Measurements from ENCODE around the gene STAT6. TPM values are rescaled to one million over a fixed set of nuclear protein-coding genes. Genes with fewer than 3 reads are reported as not detected.

The STAT6 gene
- total and polyA plus RNA-seq, 2 experiments from 2014 or later, result 78.9 to 80.0 TPM

DNA sequence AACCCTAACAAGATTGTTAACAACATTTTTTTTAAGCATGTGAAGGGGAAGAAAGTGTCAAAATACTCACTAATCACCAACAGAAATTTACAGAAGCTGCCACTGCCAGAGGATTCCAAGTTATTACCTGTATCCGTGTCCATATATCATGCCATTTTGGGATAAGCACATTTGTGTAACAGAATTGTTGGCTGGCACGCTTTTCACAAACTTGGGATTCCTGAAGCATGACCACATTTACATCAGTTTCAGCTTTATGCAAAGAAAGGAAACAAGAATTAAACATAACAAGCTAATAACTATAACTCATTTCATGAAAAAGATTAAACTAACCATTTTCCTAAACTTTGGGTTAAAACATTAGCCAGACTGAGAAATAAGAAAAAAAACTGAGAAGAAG lies 38.5 kb downstream of the STAT6 start:
- no peak overlapping the region for H3K4me2 ChIP-seq
- no peaks in the 10 kb centered on the region for H3K9me2 ChIP-seq (replicated peaks; ENCODE audit: insufficient read depth)
- H2AFZ ChIP-seq, result no peak overlapping the region
- no peaks in the 10 kb centered on the region for H3K9me3 ChIP-seq (ENCODE audit: low read depth)
- WGBS (ENCODE audit: low lambda C conversion rate, missing lambda C conversion rate), result 100% methylated on average over 2 of the region's 2 CpGs
- H3K4me3 ChIP-seq, result no peak overlapping the region
- no peak for DNase-seq (ENCODE audit: low spot score)
- H3K79me2 ChIP-seq, result peaks cover 38% of the 10 kb centered on the region
- no peaks in the 10 kb centered on the region for H3K27me3 ChIP-seq
- no peaks in the 10 kb centered on the region for H4K20me1 ChIP-seq (ENCODE audit: insufficient read depth, poor library complexity, severe bottlenecking)
- H3K36me3 ChIP-seq (replicated peaks; ENCODE audit: insufficient read depth, low read depth), result no peaks in the 10 kb centered on the region
- peaks cover 4% of the 10 kb centered on the region for H3K4me1 ChIP-seq (ENCODE audit: insufficient read depth)
- no peak for TF ChIP-seq EZH2phosphoT487 (IDR thresholded peaks at IDR 0.05; ENCODE audit: low read depth, severe bottlenecking, unreplicated experiment)
- TF ChIP-seq, protein P1, sequence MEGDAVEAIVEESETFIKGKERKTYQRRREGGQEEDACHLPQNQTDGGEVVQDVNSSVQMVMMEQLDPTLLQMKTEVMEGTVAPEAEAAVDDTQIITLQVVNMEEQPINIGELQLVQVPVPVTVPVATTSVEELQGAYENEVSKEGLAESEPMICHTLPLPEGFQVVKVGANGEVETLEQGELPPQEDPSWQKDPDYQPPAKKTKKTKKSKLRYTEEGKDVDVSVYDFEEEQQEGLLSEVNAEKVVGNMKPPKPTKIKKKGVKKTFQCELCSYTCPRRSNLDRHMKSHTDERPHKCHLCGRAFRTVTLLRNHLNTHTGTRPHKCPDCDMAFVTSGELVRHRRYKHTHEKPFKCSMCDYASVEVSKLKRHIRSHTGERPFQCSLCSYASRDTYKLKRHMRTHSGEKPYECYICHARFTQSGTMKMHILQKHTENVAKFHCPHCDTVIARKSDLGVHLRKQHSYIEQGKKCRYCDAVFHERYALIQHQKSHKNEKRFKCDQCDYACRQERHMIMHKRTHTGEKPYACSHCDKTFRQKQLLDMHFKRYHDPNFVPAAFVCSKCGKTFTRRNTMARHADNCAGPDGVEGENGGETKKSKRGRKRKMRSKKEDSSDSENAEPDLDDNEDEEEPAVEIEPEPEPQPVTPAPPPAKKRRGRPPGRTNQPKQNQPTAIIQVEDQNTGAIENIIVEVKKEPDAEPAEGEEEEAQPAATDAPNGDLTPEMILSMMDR (IDR thresholded peaks at IDR 0.05; ENCODE audit: poor library complexity), result no peak
- no peak for TF ChIP-seq EZH2 (IDR thresholded peaks at IDR 0.05; ENCODE audit: borderline replicate concordance)
- no peak overlapping the region for H3K27ac ChIP-seq

DNA sequence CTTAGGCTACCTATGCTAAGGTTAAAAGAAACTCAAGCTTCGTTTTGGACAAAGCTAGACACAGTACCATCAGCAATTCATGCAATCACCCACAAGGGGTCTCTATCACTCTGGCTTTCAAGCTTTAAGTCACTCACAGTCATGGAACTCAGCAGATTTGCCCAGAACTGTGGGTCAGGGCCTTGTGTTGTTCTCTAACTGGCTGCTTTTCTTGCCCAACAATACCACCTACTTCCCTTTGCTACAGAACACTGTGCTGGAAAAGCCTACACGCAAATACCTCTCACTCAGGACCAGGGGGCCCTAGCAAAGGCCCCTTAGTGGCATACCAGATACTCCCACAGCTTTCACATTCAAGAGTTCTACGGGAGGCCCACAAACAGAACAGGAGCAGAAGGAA lies 41.6 kb downstream of the STAT6 start:
- Histone ChIP-seq H3K4me1 (ENCODE audit: insufficient read depth) (peaks cover 4% of the 10 kb centered on the region), H3K79me2 (peaks cover 11% of the 10 kb centered on the region), H4K20me1 (ENCODE audit: insufficient read depth, poor library complexity, severe bottlenecking) (no peaks in the 10 kb centered on the region), H3K27me3 (no peaks in the 10 kb centered on the region), H3K4me3 (no peak overlapping the region), H2AFZ (peak overlapping the region; percentile 68), H3K9me2 (replicated peaks; ENCODE audit: insufficient read depth) (no peaks in the 10 kb centered on the region), H3K27ac (peak overlapping the region; percentile 81), H3K4me2 (no peak overlapping the region), H3K36me3 (replicated peaks; ENCODE audit: insufficient read depth, low read depth) (no peaks in the 10 kb centered on the region), H3K9me3 (ENCODE audit: low read depth) (no peaks in the 10 kb centered on the region)
- peak; percentile 89 for DNase-seq (ENCODE audit: low spot score)
- WGBS (ENCODE audit: low lambda C conversion rate, missing lambda C conversion rate), result 35% methylated on average over 3 of the region's 3 CpGs
- TF ChIP-seq, protein P1 (IDR thresholded peaks at IDR 0.05; ENCODE audit: poor library complexity), result peak; percentile 95
- no peak for TF ChIP-seq EZH2phosphoT487 (IDR thresholded peaks at IDR 0.05; ENCODE audit: low read depth, severe bottlenecking, unreplicated experiment)

DNA sequence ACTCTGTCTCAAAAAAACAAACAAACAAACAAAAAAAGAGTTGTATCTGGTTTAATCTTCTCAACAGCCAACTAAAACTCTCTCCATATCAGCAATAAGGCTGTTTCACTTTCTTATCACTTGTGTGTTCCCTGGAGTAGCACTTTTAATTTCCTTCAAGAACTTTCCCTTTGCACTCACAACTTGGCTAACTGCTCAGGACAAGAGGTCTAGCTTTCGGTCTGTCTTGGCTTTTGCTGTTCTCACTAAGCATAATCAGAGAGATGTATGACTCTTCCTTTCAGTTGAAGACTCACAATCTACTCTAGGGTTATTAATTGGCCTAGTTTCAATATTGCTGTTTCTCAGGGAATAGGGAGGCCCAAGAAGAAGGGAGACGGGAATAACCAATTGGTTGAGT lies 44.9 kb downstream of the STAT6 start:
- H3K27me3 ChIP-seq, result no peaks in the 10 kb centered on the region

More for the DNA sequence above, 44.9 kb downstream of the STAT6 start:
- TF ChIP-seq EZH2phosphoT487 (IDR thresholded peaks at IDR 0.05; ENCODE audit: low read depth, severe bottlenecking, unreplicated experiment) (no peak), EZH2 (IDR thresholded peaks at IDR 0.05; ENCODE audit: borderline replicate concordance) (no peak)
- TF ChIP-seq, protein P1 (IDR thresholded peaks at IDR 0.05; ENCODE audit: poor library complexity), result no peak
- no peak overlapping the region for H3K4me3 ChIP-seq
- 98% methylated on average over 2 of the region's 2 CpGs for WGBS (ENCODE audit: low lambda C conversion rate, missing lambda C conversion rate)
- no peak overlapping the region for H2AFZ ChIP-seq
- DNase-seq (ENCODE audit: low spot score), result no peak
- no peaks in the 10 kb centered on the region for H4K20me1 ChIP-seq (ENCODE audit: insufficient read depth, poor library complexity, severe bottlenecking)
- H3K9me3 ChIP-seq (ENCODE audit: low read depth), result no peaks in the 10 kb centered on the region
- no peak overlapping the region for H3K4me2 ChIP-seq
- no peaks in the 10 kb centered on the region for H3K9me2 ChIP-seq (replicated peaks; ENCODE audit: insufficient read depth)
- no peaks in the 10 kb centered on the region for H3K79me2 ChIP-seq
- H3K27ac ChIP-seq, result no peak overlapping the region
- no peaks in the 10 kb centered on the region for H3K36me3 ChIP-seq (replicated peaks; ENCODE audit: insufficient read depth, low read depth)
- H3K4me1 ChIP-seq (ENCODE audit: insufficient read depth), result peaks cover 4% of the 10 kb centered on the region

All from hepatocyte (in vitro differentiated cells).